Measurements from ENCODE around the gene CTSG.
"Not testable (repeated sequence)": the region's sequence is repeated elsewhere in the genome, so short reads cannot be mapped to it uniquely, and the experiment has no call there.

The CTSG gene

GRCh38 chr14:24576182-24576581 lies at the start of gene CTSG:
TSS of gene CTSG (minus strand) at chr14:24576250. CDS start at chr14:24576223, 27 bp downstream.
- DNase-seq = no peak

GRCh38 chr14:24613747-24614146 lies 37.7 kb upstream of the CTSG start:
- DNase-seq = no peak

- no peak for DNase-seq
Observed at GRCh38 chr14:24613241-24613640, 37.2 kb upstream of the CTSG start.

- DNase-seq = no peak
Observed at GRCh38 chr14:24612196-24612595, 36.1 kb upstream of the CTSG start.

- no peak for DNase-seq
Observed at GRCh38 chr14:24609655-24610344, 33.8 kb upstream of the CTSG start, which contains the start of gene GZMH. TSS of gene GZMH (minus strand) at chr14:24609685. CDS start at chr14:24609613, 72 bp downstream.

- DNase-seq = no peak
Observed at GRCh38 chr14:24607635-24608514, 31.8 kb upstream of the CTSG start.

- no peak for DNase-seq
Observed at GRCh38 chr14:24607081-24607480, 31.0 kb upstream of the CTSG start.

- DNase-seq = no peak
Observed at GRCh38 chr14:24606297-24606696, 30.2 kb upstream of the CTSG start.

GRCh38 chr14:24605435-24606190 lies 29.6 kb upstream of the CTSG start:
- DNase-seq = peak in 1 of 56 donors; percentile 1

GRCh38 chr14:24597403-24597802 lies 21.4 kb upstream of the CTSG start:
- no peak for DNase-seq

- DNase-seq = no peak
Observed at GRCh38 chr14:24595073-24595808, 19.2 kb upstream of the CTSG start.

- DNase-seq = not testable (repeated sequence)
Observed at GRCh38 chr14:24591004-24591403, 15.0 kb upstream of the CTSG start.

- DNase-seq = not testable (repeated sequence)
Observed at GRCh38 chr14:24584402-24584801, 8.4 kb upstream of the CTSG start.

GRCh38 chr14:24578558-24578957 lies 2.5 kb upstream of the CTSG start:
- no peak for DNase-seq

- no peak for DNase-seq
Observed at GRCh38 chr14:24576771-24577170, 721 bp upstream of the CTSG start.

GRCh38 chr14:24574206-24574774 lies 1.8 kb downstream of the CTSG start:
- no peak for DNase-seq

- no peak for DNase-seq
Observed at GRCh38 chr14:24566318-24566717, 9.7 kb downstream of the CTSG start.

GRCh38 chr14:24565766-24566165 lies 10.3 kb downstream of the CTSG start:
- no peak for DNase-seq

GRCh38 chr14:24563505-24563904 lies 12.5 kb downstream of the CTSG start:
- no peak for DNase-seq

GRCh38 chr14:24556756-24557155 lies 19.3 kb downstream of the CTSG start:
- no peak for DNase-seq

- DNase-seq = not testable (repeated sequence)
Observed at GRCh38 chr14:24549064-24549463, 27.0 kb downstream of the CTSG start.

Measured in nucleus accumbens (tissue), 56 donors.